Measurements from ENCODE around the gene SDC3.

The SDC3 gene

DNA sequence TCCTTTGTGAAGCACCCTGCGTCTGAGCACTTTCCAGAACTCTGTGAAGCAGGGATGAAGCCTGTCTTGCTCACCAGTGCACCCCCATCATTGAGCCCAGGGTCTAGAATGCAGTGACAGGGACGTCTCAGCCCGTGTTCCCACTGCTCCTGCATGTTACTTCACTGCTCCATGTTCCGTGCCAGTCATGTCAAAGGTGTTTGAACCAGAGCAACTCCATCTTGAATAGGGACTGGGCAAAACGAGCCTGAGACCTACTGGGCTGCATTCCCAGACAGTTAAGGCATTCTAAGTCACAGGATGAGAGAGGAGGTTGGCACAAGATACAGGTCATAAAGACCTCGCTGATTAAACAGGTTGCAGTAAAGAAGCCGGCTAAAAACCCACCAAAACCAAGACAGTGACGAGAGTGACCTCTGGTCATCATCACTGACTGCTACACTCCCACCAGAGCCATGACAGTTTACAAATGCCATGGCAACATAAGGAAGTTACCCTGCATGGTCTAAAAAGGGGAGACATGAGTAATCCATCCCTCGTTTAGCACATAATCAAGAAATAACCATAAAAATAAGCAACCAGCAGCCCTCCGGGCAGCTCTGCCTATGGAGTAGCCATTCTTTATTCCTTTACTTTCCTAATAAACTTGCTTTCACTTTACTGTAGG is 63.2 kb downstream of the SDC3 start:
- Histone ChIP-seq H3K27me3 (replicated peaks; ENCODE audit: control insufficient read depth, insufficient read depth, low read length) (peaks cover 8% of the 10 kb centered on the region), H3K36me3 (ENCODE audit: control insufficient read depth, insufficient read depth, low read length) (no peaks in the 10 kb centered on the region), H3K4me3 (replicated peaks; ENCODE audit: low read depth, low read length) (no peak overlapping the region)
- TF ChIP-seq, protein P1, sequence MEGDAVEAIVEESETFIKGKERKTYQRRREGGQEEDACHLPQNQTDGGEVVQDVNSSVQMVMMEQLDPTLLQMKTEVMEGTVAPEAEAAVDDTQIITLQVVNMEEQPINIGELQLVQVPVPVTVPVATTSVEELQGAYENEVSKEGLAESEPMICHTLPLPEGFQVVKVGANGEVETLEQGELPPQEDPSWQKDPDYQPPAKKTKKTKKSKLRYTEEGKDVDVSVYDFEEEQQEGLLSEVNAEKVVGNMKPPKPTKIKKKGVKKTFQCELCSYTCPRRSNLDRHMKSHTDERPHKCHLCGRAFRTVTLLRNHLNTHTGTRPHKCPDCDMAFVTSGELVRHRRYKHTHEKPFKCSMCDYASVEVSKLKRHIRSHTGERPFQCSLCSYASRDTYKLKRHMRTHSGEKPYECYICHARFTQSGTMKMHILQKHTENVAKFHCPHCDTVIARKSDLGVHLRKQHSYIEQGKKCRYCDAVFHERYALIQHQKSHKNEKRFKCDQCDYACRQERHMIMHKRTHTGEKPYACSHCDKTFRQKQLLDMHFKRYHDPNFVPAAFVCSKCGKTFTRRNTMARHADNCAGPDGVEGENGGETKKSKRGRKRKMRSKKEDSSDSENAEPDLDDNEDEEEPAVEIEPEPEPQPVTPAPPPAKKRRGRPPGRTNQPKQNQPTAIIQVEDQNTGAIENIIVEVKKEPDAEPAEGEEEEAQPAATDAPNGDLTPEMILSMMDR (IDR thresholded peaks at IDR 0.05; ENCODE audit: insufficient read depth, low read length, poor library complexity, severe bottlenecking), result no peak
- no peak for DNase-seq (ENCODE audit: extremely low read depth, insufficient read length)

GRCh38 chr1:30844631-30845030 is 63.9 kb downstream of the SDC3 start:
- Histone ChIP-seq H3K4me3 (replicated peaks; ENCODE audit: low read depth, low read length) (no peak overlapping the region), H3K36me3 (ENCODE audit: control insufficient read depth, insufficient read depth, low read length) (no peaks in the 10 kb centered on the region), H3K27me3 (replicated peaks; ENCODE audit: control insufficient read depth, insufficient read depth, low read length) (peaks cover 8% of the 10 kb centered on the region)
- DNase-seq (ENCODE audit: extremely low read depth, insufficient read length), result no peak
- TF ChIP-seq, protein P1 (IDR thresholded peaks at IDR 0.05; ENCODE audit: insufficient read depth, low read length, poor library complexity, severe bottlenecking), result no peak

- Histone ChIP-seq H3K36me3 (ENCODE audit: control insufficient read depth, insufficient read depth, low read length) (no peaks in the 10 kb centered on the region), H3K4me3 (replicated peaks; ENCODE audit: low read depth, low read length) (no peak overlapping the region), H3K27me3 (replicated peaks; ENCODE audit: control insufficient read depth, insufficient read depth, low read length) (peaks cover 7% of the 10 kb centered on the region)
- TF ChIP-seq, protein P1 (IDR thresholded peaks at IDR 0.05; ENCODE audit: insufficient read depth, low read length, poor library complexity, severe bottlenecking), result no peak
- DNase-seq (ENCODE audit: extremely low read depth, insufficient read length), result no peak
Observed at GRCh38 chr1:30842697-30843354, 65.7 kb downstream of the SDC3 start.

DNA sequence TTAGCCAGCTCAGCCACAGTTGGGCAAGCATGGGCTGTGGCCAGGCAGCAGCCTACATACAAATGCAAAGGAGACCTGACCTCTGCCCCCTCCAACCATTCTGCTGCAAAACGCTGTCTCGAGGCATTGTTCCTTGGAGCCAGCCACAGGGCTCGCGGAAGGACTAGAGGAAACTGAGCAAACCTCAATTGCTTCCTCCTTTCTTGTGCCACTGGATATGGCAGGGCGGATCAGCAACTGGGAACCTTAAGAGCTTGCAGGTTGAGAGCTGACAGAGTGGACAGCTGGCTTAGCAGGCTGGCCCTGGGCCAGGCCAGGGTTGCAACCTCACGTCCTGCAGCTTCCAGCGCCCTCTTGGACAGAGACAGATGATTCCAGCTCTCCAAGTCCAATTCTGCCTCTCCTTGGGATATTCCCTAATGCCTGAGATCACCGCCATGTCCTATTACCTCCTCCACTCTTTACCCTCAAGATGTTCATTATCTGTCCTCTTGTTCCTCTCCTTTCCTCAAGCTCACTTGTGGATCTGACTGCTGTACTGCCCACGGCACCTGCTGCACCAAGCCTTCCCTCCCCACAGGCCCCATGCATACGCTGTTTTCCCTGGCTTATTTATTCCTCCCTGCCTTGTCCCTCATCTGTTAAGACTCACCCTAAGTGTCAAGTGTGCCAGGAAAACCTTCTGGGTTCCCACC is 67.5 kb downstream of the SDC3 start:
- DNase-seq (ENCODE audit: extremely low read depth, insufficient read length), result no peak

DNA sequence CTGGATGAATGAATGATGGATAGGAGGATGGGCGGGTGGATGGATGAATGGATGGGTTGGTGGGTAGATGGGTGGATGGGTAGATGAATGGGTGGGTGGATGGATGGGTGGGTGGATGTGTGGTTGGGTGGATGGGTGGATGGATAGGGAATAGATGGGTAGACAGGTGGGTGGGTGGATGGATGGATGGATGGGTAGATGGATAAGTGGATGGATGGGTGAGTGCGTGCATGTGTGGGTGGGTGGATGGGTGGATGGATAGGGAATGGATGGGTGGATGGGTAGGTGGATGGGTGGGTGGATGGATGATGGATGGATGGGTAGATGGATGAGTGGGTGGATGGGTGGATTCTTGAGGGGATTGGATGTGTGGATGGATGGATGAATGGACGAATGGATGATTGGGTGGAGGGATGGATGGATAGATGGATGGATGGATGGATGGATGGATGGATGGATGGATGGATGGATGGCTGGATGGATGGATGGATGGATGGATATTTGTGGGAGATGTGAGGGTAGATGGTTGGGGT is 68.7 kb downstream of the SDC3 start:
- no peaks in the 10 kb centered on the region for H3K36me3 ChIP-seq (ENCODE audit: control insufficient read depth, insufficient read depth, low read length)
- TF ChIP-seq, protein P1 (IDR thresholded peaks at IDR 0.05; ENCODE audit: insufficient read depth, low read length, poor library complexity, severe bottlenecking), result no peak
- DNase-seq (ENCODE audit: extremely low read depth, insufficient read length), result no peak
- peaks cover 6% of the 10 kb centered on the region for H3K27me3 ChIP-seq (replicated peaks; ENCODE audit: control insufficient read depth, insufficient read depth, low read length)
- no peak overlapping the region for H3K4me3 ChIP-seq (replicated peaks; ENCODE audit: low read depth, low read length)

More for the DNA sequence above, 67.5 kb downstream of the SDC3 start:
- Histone ChIP-seq H3K27me3 (replicated peaks; ENCODE audit: control insufficient read depth, insufficient read depth, low read length) (peaks cover 7% of the 10 kb centered on the region), H3K4me3 (replicated peaks; ENCODE audit: low read depth, low read length) (no peak overlapping the region), H3K36me3 (ENCODE audit: control insufficient read depth, insufficient read depth, low read length) (no peaks in the 10 kb centered on the region)
- TF ChIP-seq, protein P1 (IDR thresholded peaks at IDR 0.05; ENCODE audit: insufficient read depth, low read length, poor library complexity, severe bottlenecking), result no peak
